ENCODE measurements around the gene RBM14. TPM values are rescaled to one million over a fixed set of nuclear protein-coding genes. Genes with fewer than 3 reads are reported as not detected.

Gene RBM14
- total RNA-seq, 1 experiment from 2014 or later = 92.0 TPM

- DNase-seq (ENCODE audit: low spot score) (no peak), ATAC-seq (no peak)
- TF ChIP-seq RORB (CRISPR knock-in tag; IDR thresholded peaks at IDR 0.05) (no peak), ZBTB43 (CRISPR knock-in tag; IDR thresholded peaks at IDR 0.05) (no peak)
- TF ChIP-seq, protein P1, sequence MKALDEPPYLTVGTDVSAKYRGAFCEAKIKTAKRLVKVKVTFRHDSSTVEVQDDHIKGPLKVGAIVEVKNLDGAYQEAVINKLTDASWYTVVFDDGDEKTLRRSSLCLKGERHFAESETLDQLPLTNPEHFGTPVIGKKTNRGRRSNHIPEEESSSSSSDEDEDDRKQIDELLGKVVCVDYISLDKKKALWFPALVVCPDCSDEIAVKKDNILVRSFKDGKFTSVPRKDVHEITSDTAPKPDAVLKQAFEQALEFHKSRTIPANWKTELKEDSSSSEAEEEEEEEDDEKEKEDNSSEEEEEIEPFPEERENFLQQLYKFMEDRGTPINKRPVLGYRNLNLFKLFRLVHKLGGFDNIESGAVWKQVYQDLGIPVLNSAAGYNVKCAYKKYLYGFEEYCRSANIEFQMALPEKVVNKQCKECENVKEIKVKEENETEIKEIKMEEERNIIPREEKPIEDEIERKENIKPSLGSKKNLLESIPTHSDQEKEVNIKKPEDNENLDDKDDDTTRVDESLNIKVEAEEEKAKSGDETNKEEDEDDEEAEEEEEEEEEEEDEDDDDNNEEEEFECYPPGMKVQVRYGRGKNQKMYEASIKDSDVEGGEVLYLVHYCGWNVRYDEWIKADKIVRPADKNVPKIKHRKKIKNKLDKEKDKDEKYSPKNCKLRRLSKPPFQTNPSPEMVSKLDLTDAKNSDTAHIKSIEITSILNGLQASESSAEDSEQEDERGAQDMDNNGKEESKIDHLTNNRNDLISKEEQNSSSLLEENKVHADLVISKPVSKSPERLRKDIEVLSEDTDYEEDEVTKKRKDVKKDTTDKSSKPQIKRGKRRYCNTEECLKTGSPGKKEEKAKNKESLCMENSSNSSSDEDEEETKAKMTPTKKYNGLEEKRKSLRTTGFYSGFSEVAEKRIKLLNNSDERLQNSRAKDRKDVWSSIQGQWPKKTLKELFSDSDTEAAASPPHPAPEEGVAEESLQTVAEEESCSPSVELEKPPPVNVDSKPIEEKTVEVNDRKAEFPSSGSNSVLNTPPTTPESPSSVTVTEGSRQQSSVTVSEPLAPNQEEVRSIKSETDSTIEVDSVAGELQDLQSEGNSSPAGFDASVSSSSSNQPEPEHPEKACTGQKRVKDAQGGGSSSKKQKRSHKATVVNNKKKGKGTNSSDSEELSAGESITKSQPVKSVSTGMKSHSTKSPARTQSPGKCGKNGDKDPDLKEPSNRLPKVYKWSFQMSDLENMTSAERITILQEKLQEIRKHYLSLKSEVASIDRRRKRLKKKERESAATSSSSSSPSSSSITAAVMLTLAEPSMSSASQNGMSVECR (CRISPR knock-in tag; IDR thresholded peaks at IDR 0.05; ENCODE audit: borderline replicate concordance) = no peak
- TF ChIP-seq, protein P2, sequence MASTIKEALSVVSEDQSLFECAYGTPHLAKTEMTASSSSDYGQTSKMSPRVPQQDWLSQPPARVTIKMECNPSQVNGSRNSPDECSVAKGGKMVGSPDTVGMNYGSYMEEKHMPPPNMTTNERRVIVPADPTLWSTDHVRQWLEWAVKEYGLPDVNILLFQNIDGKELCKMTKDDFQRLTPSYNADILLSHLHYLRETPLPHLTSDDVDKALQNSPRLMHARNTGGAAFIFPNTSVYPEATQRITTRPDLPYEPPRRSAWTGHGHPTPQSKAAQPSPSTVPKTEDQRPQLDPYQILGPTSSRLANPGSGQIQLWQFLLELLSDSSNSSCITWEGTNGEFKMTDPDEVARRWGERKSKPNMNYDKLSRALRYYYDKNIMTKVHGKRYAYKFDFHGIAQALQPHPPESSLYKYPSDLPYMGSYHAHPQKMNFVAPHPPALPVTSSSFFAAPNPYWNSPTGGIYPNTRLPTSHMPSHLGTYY (CRISPR knock-in tag; IDR thresholded peaks at IDR 0.05) = no peak
- H3K9me3 Mint-ChIP-seq = no peaks in the 10 kb centered on the region
- H3K4me3 Mint-ChIP-seq = no peak overlapping the region
- no peak overlapping the region for H3K27ac Mint-ChIP-seq
- POLR2A ChIA-PET = no interaction called here
- CTCF ChIA-PET = interaction anchor here (1.2 kb wide), 1 partner anchor 52 kb away, joined by 3 read pairs; the partner anchor contains the start of gene RBM4B
- peaks cover 7% of the 10 kb centered on the region for H3K4me1 Mint-ChIP-seq
- no peaks in the 10 kb centered on the region for H3K27me3 Mint-ChIP-seq (ENCODE audit: low read depth)
- peaks cover 78% of the 10 kb centered on the region for H3K36me3 Mint-ChIP-seq
These were observed 9.3 kb downstream of the RBM14 start for GRCh38 chr11:66625752-66626149.

- Mint-ChIP-seq H3K27ac (no peak overlapping the region), H3K36me3 (peaks cover 78% of the 10 kb centered on the region), H3K4me1 (peaks cover 4% of the 10 kb centered on the region), H3K4me3 (no peak overlapping the region), H3K9me3 (no peaks in the 10 kb centered on the region), H3K27me3 (ENCODE audit: low read depth) (no peaks in the 10 kb centered on the region)
- POLR2A ChIA-PET = interaction anchor here (1.0 kb wide), 1 partner anchor 12 kb away, joined by 4 read pairs; the partner anchor contains the start of gene RBM4
- no peak for ATAC-seq
- no peak for DNase-seq (ENCODE audit: low spot score)
- TF ChIP-seq RELA (CRISPR knock-in tag; IDR thresholded peaks at IDR 0.05; ENCODE audit: borderline replicate concordance) (no peak), ZNF121 (CRISPR knock-in tag; IDR thresholded peaks at IDR 0.05) (no peak), TEAD4 (CRISPR knock-in tag; IDR thresholded peaks at IDR 0.05) (no peak), RORB (CRISPR knock-in tag; IDR thresholded peaks at IDR 0.05) (no peak), CTCF (IDR thresholded peaks at IDR 0.05) (no peak), ATF3 (CRISPR knock-in tag; conservative IDR thresholded peaks at IDR 0.05) (no peak), NR2C2 (CRISPR knock-in tag; IDR thresholded peaks at IDR 0.05) (no peak)
- TF ChIP-seq, protein P3, sequence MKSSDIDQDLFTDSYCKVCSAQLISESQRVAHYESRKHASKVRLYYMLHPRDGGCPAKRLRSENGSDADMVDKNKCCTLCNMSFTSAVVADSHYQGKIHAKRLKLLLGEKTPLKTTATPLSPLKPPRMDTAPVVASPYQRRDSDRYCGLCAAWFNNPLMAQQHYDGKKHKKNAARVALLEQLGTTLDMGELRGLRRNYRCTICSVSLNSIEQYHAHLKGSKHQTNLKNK (CRISPR knock-in tag; IDR thresholded peaks at IDR 0.05) = no peak
- TF ChIP-seq, protein P4, sequence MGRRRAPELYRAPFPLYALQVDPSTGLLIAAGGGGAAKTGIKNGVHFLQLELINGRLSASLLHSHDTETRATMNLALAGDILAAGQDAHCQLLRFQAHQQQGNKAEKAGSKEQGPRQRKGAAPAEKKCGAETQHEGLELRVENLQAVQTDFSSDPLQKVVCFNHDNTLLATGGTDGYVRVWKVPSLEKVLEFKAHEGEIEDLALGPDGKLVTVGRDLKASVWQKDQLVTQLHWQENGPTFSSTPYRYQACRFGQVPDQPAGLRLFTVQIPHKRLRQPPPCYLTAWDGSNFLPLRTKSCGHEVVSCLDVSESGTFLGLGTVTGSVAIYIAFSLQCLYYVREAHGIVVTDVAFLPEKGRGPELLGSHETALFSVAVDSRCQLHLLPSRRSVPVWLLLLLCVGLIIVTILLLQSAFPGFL (CRISPR knock-in tag; IDR thresholded peaks at IDR 0.05; ENCODE audit: borderline replicate concordance) = no peak
- TF ChIP-seq, protein P5, sequence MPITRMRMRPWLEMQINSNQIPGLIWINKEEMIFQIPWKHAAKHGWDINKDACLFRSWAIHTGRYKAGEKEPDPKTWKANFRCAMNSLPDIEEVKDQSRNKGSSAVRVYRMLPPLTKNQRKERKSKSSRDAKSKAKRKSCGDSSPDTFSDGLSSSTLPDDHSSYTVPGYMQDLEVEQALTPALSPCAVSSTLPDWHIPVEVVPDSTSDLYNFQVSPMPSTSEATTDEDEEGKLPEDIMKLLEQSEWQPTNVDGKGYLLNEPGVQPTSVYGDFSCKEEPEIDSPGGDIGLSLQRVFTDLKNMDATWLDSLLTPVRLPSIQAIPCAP (CRISPR knock-in tag; IDR thresholded peaks at IDR 0.05) = no peak
- TF ChIP-seq, protein P6, sequence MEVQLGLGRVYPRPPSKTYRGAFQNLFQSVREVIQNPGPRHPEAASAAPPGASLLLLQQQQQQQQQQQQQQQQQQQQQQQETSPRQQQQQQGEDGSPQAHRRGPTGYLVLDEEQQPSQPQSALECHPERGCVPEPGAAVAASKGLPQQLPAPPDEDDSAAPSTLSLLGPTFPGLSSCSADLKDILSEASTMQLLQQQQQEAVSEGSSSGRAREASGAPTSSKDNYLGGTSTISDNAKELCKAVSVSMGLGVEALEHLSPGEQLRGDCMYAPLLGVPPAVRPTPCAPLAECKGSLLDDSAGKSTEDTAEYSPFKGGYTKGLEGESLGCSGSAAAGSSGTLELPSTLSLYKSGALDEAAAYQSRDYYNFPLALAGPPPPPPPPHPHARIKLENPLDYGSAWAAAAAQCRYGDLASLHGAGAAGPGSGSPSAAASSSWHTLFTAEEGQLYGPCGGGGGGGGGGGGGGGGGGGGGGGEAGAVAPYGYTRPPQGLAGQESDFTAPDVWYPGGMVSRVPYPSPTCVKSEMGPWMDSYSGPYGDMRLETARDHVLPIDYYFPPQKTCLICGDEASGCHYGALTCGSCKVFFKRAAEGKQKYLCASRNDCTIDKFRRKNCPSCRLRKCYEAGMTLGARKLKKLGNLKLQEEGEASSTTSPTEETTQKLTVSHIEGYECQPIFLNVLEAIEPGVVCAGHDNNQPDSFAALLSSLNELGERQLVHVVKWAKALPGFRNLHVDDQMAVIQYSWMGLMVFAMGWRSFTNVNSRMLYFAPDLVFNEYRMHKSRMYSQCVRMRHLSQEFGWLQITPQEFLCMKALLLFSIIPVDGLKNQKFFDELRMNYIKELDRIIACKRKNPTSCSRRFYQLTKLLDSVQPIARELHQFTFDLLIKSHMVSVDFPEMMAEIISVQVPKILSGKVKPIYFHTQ (CRISPR knock-in tag; IDR thresholded peaks at IDR 0.05) = no peak
- TF ChIP-seq, protein P7, sequence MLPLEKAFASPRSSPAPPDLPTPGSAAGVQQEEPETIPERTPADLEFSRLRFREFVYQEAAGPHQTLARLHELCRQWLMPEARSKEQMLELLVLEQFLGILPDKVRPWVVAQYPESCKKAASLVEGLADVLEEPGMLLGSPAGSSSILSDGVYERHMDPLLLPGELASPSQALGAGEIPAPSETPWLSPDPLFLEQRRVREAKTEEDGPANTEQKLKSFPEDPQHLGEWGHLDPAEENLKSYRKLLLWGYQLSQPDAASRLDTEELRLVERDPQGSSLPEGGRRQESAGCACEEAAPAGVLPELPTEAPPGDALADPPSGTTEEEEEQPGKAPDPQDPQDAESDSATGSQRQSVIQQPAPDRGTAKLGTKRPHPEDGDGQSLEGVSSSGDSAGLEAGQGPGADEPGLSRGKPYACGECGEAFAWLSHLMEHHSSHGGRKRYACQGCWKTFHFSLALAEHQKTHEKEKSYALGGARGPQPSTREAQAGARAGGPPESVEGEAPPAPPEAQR (CRISPR knock-in tag; IDR thresholded peaks at IDR 0.05) = no peak
- CTCF ChIA-PET = no interaction called here
These were observed 10.0 kb downstream of the RBM14 start for GRCh38 chr11:66626382-66626781.

Data from WTC11 (cell line).